Natural killer cell treated with Interleukin-12 subunit alpha and Interleukin-12 subunit beta and Interleukin-15 and Interleukin-18, amount 100 ng/mL, for 72 hours (primary cell): Measurements from ENCODE around the gene VPS51. TPM values are rescaled to one million over a fixed set of nuclear protein-coding genes. Genes with fewer than 3 reads are reported as not detected.

Experiments
- ATAC-seq, 2 donors: fragments of 150-1000 bp; cut with Tn5 transposase in 1 of 2; sonication (Bioruptor Pico), chemical (Tn5 transposase) in 1 of 2; 2 replicates each; pipeline ENCODE4 v1.10.0; 2021
- DNase-seq: peaks from one replicate; pipeline ENCODE4 v3.0.0; 2022; ENCODE audit warnings: low spot score
- H3K27ac Mint-ChIP-seq, 2 donors: 1 replicate in 1 of 2; 2 replicates in 1 of 2; pipeline ENCODE4 v1.8.0; 2022; ENCODE audit warnings: mixed read lengths in 2 of 2, mild to moderate bottlenecking in 1 of 2, moderate library complexity in 1 of 2
- H3K27me3 Mint-ChIP-seq, 2 donors: 1 replicate in 1 of 2; 2 replicates in 1 of 2; pipeline ENCODE4 v1.8.0; 2022; ENCODE audit warnings: mixed read lengths in 2 of 2
- H3K36me3 Mint-ChIP-seq: one replicate; pipeline ENCODE4 v1.8.0; 2022; ENCODE audit warnings: mixed read lengths
- H3K4me1 Mint-ChIP-seq, 2 donors: 1 replicate in 1 of 2; 2 replicates in 1 of 2; pipeline ENCODE4 v1.8.0; 2022; ENCODE audit warnings: low read depth in 2 of 2, mixed read lengths in 2 of 2, mild to moderate bottlenecking in 1 of 2
- H3K4me3 Mint-ChIP-seq: one replicate; pipeline ENCODE4 v1.8.0; 2022; ENCODE audit warnings: mixed read lengths
- H3K9me3 Mint-ChIP-seq: 2 replicates; pipeline ENCODE4 v1.8.0; 2022; ENCODE audit warnings: mixed read lengths
- total RNA-seq, 2 donors: library from RNA; stranded (reverse); gene quantifications; one replicate each; pipeline ENCODE4 v1.2.3, GENCODE V29; 2022

Gene VPS51
- total RNA-seq, 2 donors from 2014 or later: 132 to 149 TPM

GRCh38 chr11:65124480-65125196, 28.6 kb downstream of the VPS51 start:
- Mint-ChIP-seq H3K27ac (peak overlapping the region; percentile 44 to 52), H3K4me3 (peak overlapping the region; percentile 51), H3K4me1 (peaks cover 30 to 32% of the 10 kb centered on the region in 2 donors), H3K9me3 (no peaks in the 10 kb centered on the region), H3K27me3 (no peaks in the 10 kb centered on the region), H3K36me3 (peaks cover 10% of the 10 kb centered on the region)
- DNase-seq: no peak
- no peak for ATAC-seq

GRCh38 chr11:65125197-65126056, 29.4 kb downstream of the VPS51 start:
- H3K27me3 Mint-ChIP-seq: no peaks in the 10 kb centered on the region
- DNase-seq (no peak), ATAC-seq (no peak)
- no peak overlapping the region for H3K27ac Mint-ChIP-seq
- peaks cover 10% of the 10 kb centered on the region for H3K36me3 Mint-ChIP-seq
- H3K4me1 Mint-ChIP-seq: peaks cover 25% of the 10 kb centered on the region in 2 donors
- no peak overlapping the region for H3K4me3 Mint-ChIP-seq
- no peaks in the 10 kb centered on the region for H3K9me3 Mint-ChIP-seq

GRCh38 chr11:65126624-65127274, 30.7 kb downstream of the VPS51 start:
- DNase-seq: no peak
- Mint-ChIP-seq H3K9me3 (no peaks in the 10 kb centered on the region), H3K4me1 (peaks cover 13 to 24% of the 10 kb centered on the region in 2 donors), H3K27ac (no peak overlapping the region), H3K36me3 (peaks cover 4% of the 10 kb centered on the region), H3K4me3 (no peak overlapping the region), H3K27me3 (no peaks in the 10 kb centered on the region)
- ATAC-seq: no peak

- H3K4me1 Mint-ChIP-seq: peaks cover 8 to 21% of the 10 kb centered on the region in 2 donors
- no peak overlapping the region for H3K4me3 Mint-ChIP-seq
- H3K36me3 Mint-ChIP-seq: no peaks in the 10 kb centered on the region
- DNase-seq (no peak), ATAC-seq (no peak)
- H3K27ac Mint-ChIP-seq: no peak overlapping the region
- no peaks in the 10 kb centered on the region for H3K27me3 Mint-ChIP-seq
- H3K9me3 Mint-ChIP-seq: no peaks in the 10 kb centered on the region
These were observed 31.6 kb downstream of the VPS51 start for GRCh38 chr11:65127473-65128181.

- H3K9me3 Mint-ChIP-seq: no peaks in the 10 kb centered on the region
- ATAC-seq: no peak
- no peaks in the 10 kb centered on the region for H3K27me3 Mint-ChIP-seq
- no peak for DNase-seq
- no peaks in the 10 kb centered on the region for H3K36me3 Mint-ChIP-seq
- no peak overlapping the region for H3K27ac Mint-ChIP-seq
- H3K4me1 Mint-ChIP-seq: peaks cover 16 to 29% of the 10 kb centered on the region in 2 donors
- no peak overlapping the region for H3K4me3 Mint-ChIP-seq
These were observed 32.5 kb downstream of the VPS51 start for GRCh38 chr11:65128182-65129145.

GRCh38 chr11:65129649-65130441, 33.8 kb downstream of the VPS51 start:
- Mint-ChIP-seq H3K4me3 (no peak overlapping the region), H3K27ac (no peak overlapping the region), H3K27me3 (no peaks in the 10 kb centered on the region), H3K4me1 (peaks cover 15 to 28% of the 10 kb centered on the region in 2 donors), H3K36me3 (no peaks in the 10 kb centered on the region), H3K9me3 (no peaks in the 10 kb centered on the region)
- ATAC-seq (no peak), DNase-seq (no peak)

- Mint-ChIP-seq H3K4me3 (peak overlapping the region; percentile 54), H3K4me1 (peaks cover 17 to 34% of the 10 kb centered on the region in 2 donors), H3K27ac (peak overlapping the region in 1 of 2 donors; percentile 37), H3K36me3 (no peaks in the 10 kb centered on the region), H3K27me3 (no peaks in the 10 kb centered on the region), H3K9me3 (no peaks in the 10 kb centered on the region)
- DNase-seq (no peak), ATAC-seq (no peak)
These were observed 34.8 kb downstream of the VPS51 start for GRCh38 chr11:65130631-65131416.

GRCh38 chr11:65131417-65131776, 35.4 kb downstream of the VPS51 start:
- H3K9me3 Mint-ChIP-seq: no peaks in the 10 kb centered on the region
- no peaks in the 10 kb centered on the region for H3K36me3 Mint-ChIP-seq
- H3K27ac Mint-ChIP-seq: peak overlapping the region in 1 of 2 donors; percentile 37
- no peaks in the 10 kb centered on the region for H3K27me3 Mint-ChIP-seq
- DNase-seq: no peak
- peaks cover 23 to 39% of the 10 kb centered on the region in 2 donors for H3K4me1 Mint-ChIP-seq
- ATAC-seq: no peak
- H3K4me3 Mint-ChIP-seq: peak overlapping the region; percentile 54

GRCh38 chr11:65131895-65132237, 35.9 kb downstream of the VPS51 start:
- no peak overlapping the region for H3K4me3 Mint-ChIP-seq

GRCh38 chr11:65132238-65132987, 36.4 kb downstream of the VPS51 start:
- H3K27ac Mint-ChIP-seq: peak overlapping the region; percentile 99 to 100
- DNase-seq (no peak), ATAC-seq (no peak)
- H3K27me3 Mint-ChIP-seq: no peaks in the 10 kb centered on the region
- H3K4me1 Mint-ChIP-seq: peaks cover 27 to 39% of the 10 kb centered on the region in 2 donors
- no peaks in the 10 kb centered on the region for H3K36me3 Mint-ChIP-seq
- peak overlapping the region; percentile 87 for H3K4me3 Mint-ChIP-seq
- H3K9me3 Mint-ChIP-seq: no peaks in the 10 kb centered on the region

More at GRCh38 chr11:65131895-65132237, 35.9 kb downstream of the VPS51 start:
- peaks cover 27 to 39% of the 10 kb centered on the region in 2 donors for H3K4me1 Mint-ChIP-seq
- H3K27ac Mint-ChIP-seq: peak overlapping the region in 1 of 2 donors; percentile 41
- no peaks in the 10 kb centered on the region for H3K27me3 Mint-ChIP-seq
- no peaks in the 10 kb centered on the region for H3K9me3 Mint-ChIP-seq
- ATAC-seq (no peak), DNase-seq (no peak)
- H3K36me3 Mint-ChIP-seq: no peaks in the 10 kb centered on the region
